Measurements from ENCODE around the gene POLR3GL. TPM values are rescaled to one million over a fixed set of nuclear protein-coding genes. Genes with fewer than 3 reads are reported as not detected.

The POLR3GL gene
- total RNA-seq, 1 experiment from 2014 or later = 7.9 TPM

GRCh38 chr1:145916745-145917144 is 47.7 kb upstream of the POLR3GL start:
- Histone ChIP-seq H3K23ac (ENCODE audit: insufficient read length, low read depth, low read length) (no peak overlapping the region), H2AK5ac (ENCODE audit: insufficient read length, low read length) (no peak overlapping the region), H3K14ac (ENCODE audit: insufficient read depth, low read length) (no peak overlapping the region), H3K9ac (ENCODE audit: extremely low read depth, insufficient read length, low read length) (no peak overlapping the region), H3K4me2 (ENCODE audit: insufficient read depth, insufficient read length, low read length) (no peak overlapping the region), H3K23me2 (ENCODE audit: insufficient read length, low read depth, low read length, poor library complexity, severe bottlenecking) (peaks cover 10% of the 10 kb centered on the region), H3K27ac (ENCODE audit: insufficient read length, low read depth, low read length) (no peak overlapping the region), H3K27me3 (ENCODE audit: insufficient read depth, low read length) (no peaks in the 10 kb centered on the region), H3K56ac (ENCODE audit: insufficient read length, low read depth, low read length) (no peak overlapping the region), H2AFZ (ENCODE audit: low read length) (no peak overlapping the region), H4K91ac (ENCODE audit: insufficient read length, low read depth, low read length) (no peak overlapping the region), H2BK5ac (ENCODE audit: insufficient read length, low read length) (no peak overlapping the region), H3K79me2 (ENCODE audit: insufficient read depth, low read length) (no peaks in the 10 kb centered on the region), H3K4ac (ENCODE audit: low read depth, low read length) (no peak overlapping the region), H3K4me1 (ENCODE audit: insufficient read depth, low read length) (no peaks in the 10 kb centered on the region), H3K9me3 (ENCODE audit: control insufficient read depth, low read depth, low read length) (no peaks in the 10 kb centered on the region), H2BK20ac (ENCODE audit: low read depth, low read length, poor library complexity, severe bottlenecking) (no peak overlapping the region), H4K8ac (replicated peaks; ENCODE audit: insufficient read length, low read depth, low read length) (no peak overlapping the region), H3K18ac (ENCODE audit: insufficient read length, low read depth, low read length) (no peak overlapping the region), H4K20me1 (ENCODE audit: control insufficient read depth, insufficient read depth, insufficient read length) (no peaks in the 10 kb centered on the region), H2BK12ac (ENCODE audit: insufficient read length, low read depth, low read length) (no peak overlapping the region), H2BK120ac (ENCODE audit: low read depth, low read length, poor library complexity, severe bottlenecking) (no peak overlapping the region), H3T11ph (ENCODE audit: low read length) (no peak overlapping the region), H2BK15ac (ENCODE audit: low read depth, low read length) (no peak overlapping the region), H4K5ac (ENCODE audit: insufficient read length, low read depth, low read length) (no peak overlapping the region), H3K79me1 (ENCODE audit: insufficient read depth, low read depth, low read length, poor library complexity, severe bottlenecking) (no peaks in the 10 kb centered on the region)
- Mint-ChIP-seq H3K27ac (no peak overlapping the region), H3K27me3 (ENCODE audit: low read depth) (no peaks in the 10 kb centered on the region), H3K9me3 (no peaks in the 10 kb centered on the region), H3K4me3 (peak overlapping the region; percentile 25 to 63; a peak in 3 of 5 replicates), H3K4me1 (peaks cover 16 to 17% of the 10 kb centered on the region in 2 experiments), H3K36me3 (ENCODE audit: insufficient read depth in 1 of 3, low read depth in 3 of 3) (peaks cover 0 to 8% (median 5%) of the 10 kb centered on the region in 3 experiments; a peak in 5 of 7 replicates)
- WGBS (ENCODE audit: extremely low coverage, insufficient read length, low lambda C conversion rate) = no CpG with 5 or more reads among the region's 5 CpGs
- DNase-seq = no peak
- TF ChIP-seq, protein P1, sequence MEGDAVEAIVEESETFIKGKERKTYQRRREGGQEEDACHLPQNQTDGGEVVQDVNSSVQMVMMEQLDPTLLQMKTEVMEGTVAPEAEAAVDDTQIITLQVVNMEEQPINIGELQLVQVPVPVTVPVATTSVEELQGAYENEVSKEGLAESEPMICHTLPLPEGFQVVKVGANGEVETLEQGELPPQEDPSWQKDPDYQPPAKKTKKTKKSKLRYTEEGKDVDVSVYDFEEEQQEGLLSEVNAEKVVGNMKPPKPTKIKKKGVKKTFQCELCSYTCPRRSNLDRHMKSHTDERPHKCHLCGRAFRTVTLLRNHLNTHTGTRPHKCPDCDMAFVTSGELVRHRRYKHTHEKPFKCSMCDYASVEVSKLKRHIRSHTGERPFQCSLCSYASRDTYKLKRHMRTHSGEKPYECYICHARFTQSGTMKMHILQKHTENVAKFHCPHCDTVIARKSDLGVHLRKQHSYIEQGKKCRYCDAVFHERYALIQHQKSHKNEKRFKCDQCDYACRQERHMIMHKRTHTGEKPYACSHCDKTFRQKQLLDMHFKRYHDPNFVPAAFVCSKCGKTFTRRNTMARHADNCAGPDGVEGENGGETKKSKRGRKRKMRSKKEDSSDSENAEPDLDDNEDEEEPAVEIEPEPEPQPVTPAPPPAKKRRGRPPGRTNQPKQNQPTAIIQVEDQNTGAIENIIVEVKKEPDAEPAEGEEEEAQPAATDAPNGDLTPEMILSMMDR (conservative IDR thresholded peaks at IDR 0.05) = no peak

Measured in H9 (cell line).